NCI-H2196 treated with DMSO at 0.1 percent for 48 hours (cell line): ENCODE data around the gene OPA3.

ENCODE experiments used
- DNase-seq: peaks from one replicate; lab custom pipeline; 2025; ENCODE audit not compliant: unreplicated experiment; lab: John Stamatoyannopoulos, UW

Gene OPA3

DNA sequence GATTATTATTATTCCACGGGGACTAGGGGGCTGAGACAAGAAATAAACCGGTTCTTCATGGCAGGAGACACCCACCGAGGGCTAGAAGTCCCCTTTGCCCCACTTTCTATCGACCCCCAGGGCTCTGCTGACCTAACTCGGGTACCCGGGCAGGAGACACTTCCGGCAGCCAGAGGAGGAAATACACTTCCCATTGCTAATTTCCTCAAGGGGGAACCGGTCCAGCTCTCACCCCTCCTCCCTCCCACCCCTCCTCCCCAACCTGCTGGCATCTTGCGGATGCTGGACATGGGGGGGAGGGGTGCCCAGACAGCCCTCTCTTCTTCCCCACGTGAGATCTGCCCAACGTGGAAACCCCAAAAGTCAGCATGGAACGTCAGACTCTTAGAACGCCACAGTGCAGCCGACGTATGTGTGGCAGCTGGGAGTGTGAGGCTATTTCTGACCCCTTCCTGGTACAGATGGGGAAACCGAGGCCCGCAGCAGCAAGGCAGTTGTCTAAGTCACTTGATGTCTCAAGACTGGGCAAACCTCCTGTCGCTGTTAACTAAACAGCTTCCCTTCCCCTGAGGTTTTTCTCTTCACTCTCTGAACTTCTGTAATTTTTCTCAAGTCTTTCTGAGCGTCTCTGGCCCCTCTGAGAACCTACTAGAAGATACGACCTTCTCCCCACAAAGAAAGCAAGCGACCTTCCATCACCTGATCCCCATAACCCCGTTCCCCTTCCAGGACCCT lies 13.8 kb upstream of the OPA3 start:
- no peak for DNase-seq

- DNase-seq: no peak
These were observed 13.0 kb upstream of the OPA3 start for GRCh38 chr19:45597425-45598111.

GRCh38 chr19:45595814-45596213 lies 11.2 kb upstream of the OPA3 start:
- no peak for DNase-seq

DNA sequence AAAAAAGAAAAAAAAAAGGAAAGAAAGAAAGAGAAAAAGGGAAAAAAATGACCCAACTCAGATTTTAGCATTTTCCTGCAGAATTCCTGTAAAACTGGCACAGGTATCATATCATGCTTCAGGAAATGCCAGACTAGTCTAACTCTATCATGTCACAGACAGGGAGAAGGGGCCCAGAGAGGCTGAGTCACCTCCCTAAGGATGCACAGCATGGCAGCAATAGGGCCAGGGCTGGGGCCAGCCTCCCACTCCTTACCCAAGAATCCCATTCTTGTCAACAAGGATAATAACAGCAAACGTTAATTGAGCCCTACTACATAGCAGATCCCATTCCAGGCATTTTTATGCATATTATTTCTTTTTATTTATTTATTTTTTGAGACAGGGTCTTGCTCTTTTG lies 8.9 kb upstream of the OPA3 start:
- no peak for DNase-seq

- DNase-seq: no peak
These were observed 7.8 kb upstream of the OPA3 start for GRCh38 chr19:45592366-45592765.

DNA sequence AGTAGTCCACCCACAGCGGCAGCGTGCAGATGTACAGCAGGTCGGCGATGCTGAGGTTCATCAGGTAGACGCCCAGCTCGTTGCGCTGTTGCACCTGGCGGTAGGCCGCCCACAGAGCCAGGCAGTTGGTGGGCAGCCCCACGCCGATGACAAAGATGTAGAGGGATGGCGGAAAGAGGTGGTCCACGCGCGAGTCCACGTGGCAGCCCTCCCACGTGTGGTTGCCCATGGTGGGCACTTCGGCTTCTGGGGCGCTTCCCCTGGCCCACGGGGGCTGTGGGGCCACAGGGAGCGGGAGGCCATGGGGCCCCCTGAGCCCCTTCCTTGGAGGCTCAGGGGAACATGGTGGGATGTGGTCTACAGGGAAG lies 7.0 kb upstream of the OPA3 start:
- no peak for DNase-seq

GRCh38 chr19:45591004-45591637 lies 6.5 kb upstream of the OPA3 start:
- DNase-seq: no peak

- DNase-seq: no peak
These were observed 5.8 kb upstream of the OPA3 start for GRCh38 chr19:45590300-45591003.

DNA sequence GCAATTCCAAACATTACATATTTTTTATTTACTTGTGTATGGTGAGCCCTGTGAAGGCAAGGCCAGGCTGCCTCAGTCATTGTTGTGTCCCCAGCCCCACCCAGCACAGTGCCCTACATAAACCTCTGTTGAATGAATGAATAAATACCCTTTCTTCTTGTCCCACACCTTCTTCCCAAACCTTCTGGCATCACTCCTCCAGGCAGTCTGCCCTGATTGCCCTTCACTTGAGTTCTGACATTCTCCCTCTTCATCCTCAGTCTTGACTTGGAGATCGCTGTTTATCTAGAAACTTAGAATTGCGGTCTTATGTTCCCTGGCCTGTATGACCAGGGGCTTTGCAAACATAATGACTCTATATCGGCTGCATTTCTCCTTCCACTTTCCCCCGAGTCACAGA lies 5.2 kb upstream of the OPA3 start:
- no peak for DNase-seq

- DNase-seq: no peak
These were observed 3.3 kb upstream of the OPA3 start for GRCh38 chr19:45587873-45588272.

GRCh38 chr19:45585158-45585577 lies 566 bp upstream of the OPA3 start:
- no peak for DNase-seq

- no peak for DNase-seq
These were observed 3.0 kb downstream of the OPA3 start for GRCh38 chr19:45581576-45581975.

DNA sequence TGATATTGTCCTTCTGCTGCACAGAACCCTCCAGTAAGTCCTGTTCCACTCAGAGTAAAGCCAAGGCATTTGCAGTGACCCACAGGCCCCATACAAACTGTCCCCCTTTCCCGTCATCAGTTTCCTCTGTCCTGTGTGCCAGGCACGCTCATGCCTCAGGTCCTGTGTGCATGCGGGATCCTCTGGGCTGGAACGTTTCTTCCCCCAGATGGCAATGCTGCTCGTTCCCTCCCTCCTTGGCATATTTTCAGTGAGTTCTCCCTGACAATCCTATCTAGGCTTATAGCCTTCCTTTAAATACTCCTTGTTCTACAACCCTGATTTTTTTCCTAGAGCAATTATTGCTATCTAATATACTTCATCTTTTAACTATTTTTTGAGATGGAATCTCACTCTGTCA lies 5.7 kb downstream of the OPA3 start:
- DNase-seq: no peak

DNA sequence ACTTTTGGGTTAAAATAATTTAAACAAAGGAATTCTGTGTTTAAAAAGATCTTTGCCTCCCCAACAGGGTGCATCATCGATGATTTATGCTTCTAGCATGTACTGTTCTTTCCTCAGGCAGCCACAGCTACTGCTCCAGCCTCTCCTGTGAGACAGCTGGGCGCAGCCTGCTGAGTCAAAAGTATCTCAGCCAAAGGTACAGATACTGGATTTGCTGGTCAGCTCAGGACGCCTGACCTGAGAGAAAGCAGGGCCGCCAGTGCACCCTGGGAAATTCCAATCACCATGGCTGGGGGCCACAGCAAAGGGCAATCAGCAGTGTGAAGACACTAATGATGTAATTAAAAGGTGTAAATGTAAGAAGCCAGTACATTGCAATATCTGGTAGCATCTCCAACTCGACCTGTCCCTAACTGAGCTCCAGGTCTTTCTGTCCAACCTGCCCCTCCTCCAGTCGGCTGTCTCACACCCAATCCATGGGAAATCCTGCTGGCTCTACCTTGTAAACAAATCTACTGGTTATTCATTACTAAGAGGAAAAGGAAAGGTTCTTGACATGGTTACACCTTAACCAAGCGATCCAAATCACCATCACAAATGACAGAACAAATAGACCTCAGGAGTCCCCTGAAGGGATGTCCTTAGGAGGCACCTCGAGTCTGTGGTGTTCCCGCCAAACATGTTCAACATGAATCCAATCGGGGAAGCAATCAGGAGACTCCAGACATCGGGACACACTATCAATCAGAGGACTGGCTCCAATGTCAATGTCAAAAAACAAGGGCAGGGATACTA lies 7.3 kb downstream of the OPA3 start:
- no peak for DNase-seq

DNA sequence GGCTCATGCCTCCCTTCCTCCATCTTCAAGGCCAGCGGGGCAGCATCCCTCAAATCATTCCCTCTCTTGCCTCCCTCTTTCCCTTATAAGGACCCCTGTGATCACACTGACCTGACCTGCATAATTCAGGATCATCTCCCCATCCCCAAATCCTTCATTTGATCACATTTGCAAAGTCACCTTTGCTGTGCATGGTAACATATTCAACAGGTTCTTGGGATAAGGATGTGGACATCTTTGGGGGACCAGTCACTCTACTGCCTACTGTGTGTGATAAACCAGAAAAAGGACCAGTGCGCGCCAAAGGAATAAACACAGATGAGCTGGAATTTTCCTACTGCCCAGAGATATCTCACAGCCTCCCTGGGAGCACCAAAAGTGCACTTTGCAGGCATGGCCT lies 7.9 kb downstream of the OPA3 start:
- DNase-seq: no peak

DNA sequence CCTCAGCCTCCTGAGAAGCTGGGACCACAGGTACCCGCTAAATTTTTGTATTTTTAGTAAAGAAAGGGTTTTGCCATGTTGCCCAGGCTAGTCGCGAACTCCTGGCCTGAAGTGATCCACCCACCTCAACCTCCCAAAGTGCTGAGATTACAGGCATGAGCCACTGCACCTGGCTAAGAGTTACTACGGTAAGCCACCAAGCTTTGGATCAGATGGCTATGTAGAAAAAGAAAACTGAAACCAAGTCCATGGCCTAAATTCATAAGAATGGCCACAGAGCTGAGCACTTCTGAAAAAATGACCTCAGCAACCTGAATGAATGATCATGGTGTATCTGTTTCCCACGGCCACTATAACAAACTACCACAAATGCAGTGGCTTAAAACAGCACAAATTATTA lies 9.4 kb downstream of the OPA3 start:
- no peak for DNase-seq

DNA sequence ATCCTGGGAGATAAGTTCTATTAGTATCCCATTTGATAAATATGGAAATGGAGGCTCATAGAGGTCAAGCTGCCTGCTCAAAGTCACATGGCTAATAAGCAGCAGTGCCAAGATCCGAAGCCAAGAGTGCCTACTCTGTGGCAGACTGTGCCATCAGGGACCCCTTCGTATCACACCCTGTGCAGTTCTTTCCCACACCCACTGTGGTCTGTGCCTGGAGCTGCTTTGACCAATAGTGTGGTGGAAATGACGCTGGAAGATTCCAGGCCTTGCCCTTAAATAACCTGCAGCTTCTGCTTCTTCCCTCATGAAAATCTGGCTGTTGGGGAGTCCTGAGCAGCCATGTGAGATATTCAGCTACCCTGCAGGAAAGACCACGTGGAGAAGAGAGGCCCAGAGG lies 10.1 kb downstream of the OPA3 start:
- DNase-seq: no peak

DNA sequence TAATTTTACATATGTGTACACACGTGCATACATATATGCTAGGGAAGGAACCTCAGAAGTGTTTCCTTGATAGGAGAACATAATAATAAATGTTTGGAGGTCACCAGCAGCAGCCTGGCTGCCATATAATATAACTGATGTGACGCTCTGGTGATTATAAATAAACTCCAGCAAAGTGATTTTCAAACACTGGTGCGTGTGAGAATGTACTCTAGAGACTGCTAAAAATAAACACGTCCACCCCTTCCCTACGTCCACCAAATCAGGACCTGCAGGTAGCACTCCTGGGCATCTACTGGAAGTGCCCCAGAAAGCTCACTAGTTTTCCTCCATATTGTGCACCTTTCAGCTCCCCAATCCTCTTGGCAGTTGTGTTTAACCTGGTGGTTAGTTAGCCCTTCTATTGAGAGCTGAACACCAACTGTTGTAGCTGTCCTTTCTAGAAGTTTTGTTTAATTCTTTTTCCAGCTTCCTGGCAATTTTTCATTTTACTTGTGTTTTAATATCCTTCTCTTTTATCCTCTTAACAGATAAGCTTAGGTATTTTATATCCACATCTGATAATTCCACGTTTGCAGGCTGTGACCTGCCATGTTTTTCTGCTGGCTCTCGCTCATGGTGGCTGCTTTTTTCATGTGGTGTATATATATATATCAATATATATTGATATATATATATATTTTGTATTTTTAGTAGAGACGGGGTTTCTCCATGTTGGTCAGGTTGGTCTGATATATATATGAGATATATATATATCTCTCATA lies 13.0 kb downstream of the OPA3 start:
- DNase-seq: no peak

- DNase-seq: no peak
These were observed 14.8 kb downstream of the OPA3 start for GRCh38 chr19:45569619-45570421.
